Body of pancreas (tissue), 4 donors: ENCODE results near the gene MAT2B. TPM values are rescaled to one million over a fixed set of nuclear protein-coding genes. Genes with fewer than 3 reads are reported as not detected.

Experiments used
- ATAC-seq: fragments of 150-250 bp; one replicate; pipeline ENCODE4 v1.9.1; 2016
- DNase-seq, 4 donors: peaks; one replicate each; pipeline ENCODE4 v3.0.0-alpha.2; 2019
- H3K27ac ChIP-seq, 4 donors: fragments of 200-600 bp; sonication (generic); 1 replicate in 3 of 4; 2 replicates in 1 of 4; pipeline versions ENCODE4 v1.5.1 to v1.6.1; 2016 to 2019; ENCODE audit warnings: mild to moderate bottlenecking in 1 of 4, mixed read lengths in 1 of 4, moderate library complexity in 1 of 4
- H3K27me3 ChIP-seq, 2 donors: fragments of 200-600 bp; sonication (generic); one replicate each; pipeline ENCODE4 v1.6.0; 2016; ENCODE audit warnings: mild to moderate bottlenecking in 1 of 2
- H3K36me3 ChIP-seq, 2 donors: fragments of 200-600 bp; sonication (generic); replicated peaks in 1 of 2; 2 replicates each; pipeline ENCODE4 v1.5.1; 2016; ENCODE audit warnings: low read depth in 2 of 2; ENCODE audit not compliant: insufficient read depth in 1 of 2
- H3K4me1 ChIP-seq: fragments of 200-600 bp; sonication (generic); one replicate; pipeline ENCODE4 v1.6.0; 2016
- H3K4me3 ChIP-seq, 2 donors: fragments of 200-600 bp; sonication (generic); 1 replicate in 1 of 2; 2 replicates in 1 of 2; pipeline ENCODE4 v1.5.1; 2016 to 2019
- H3K9me3 ChIP-seq, 3 donors: fragments of 200-600 bp; sonication (generic); 1 replicate in 2 of 3; 2 replicates in 1 of 3; pipeline ENCODE4 v1.5.1; 2016
- CTCF ChIP-seq, 7 experiments: fragments of 450-650 bp in 4 of 7; fragments of 200-600 bp in 3 of 7; sonication (generic) in 3 of 7; IDR thresholded peaks; one replicate each; pipeline ENCODE4 v1.5.1; 2016 to 2019; ENCODE audit warnings: antibody characterized with exemption in 7 of 7
- POLR2A ChIP-seq, 3 donors: fragments of 450-650 bp; IDR thresholded peaks; one replicate each; pipeline ENCODE4 v1.6.1; 2016; ENCODE audit warnings: antibody characterized with exemption in 3 of 3, mild to moderate bottlenecking in 2 of 3
- WGBS, 2 donors: methylation state at CpG; one replicate each; pipeline ENCODE4 v1.1.5; 2017; 5-methylcytosine and 5-hydroxymethylcytosine counted together
- intact Hi-C: fragments of 100-400 bp; cut with DNase I; formaldehyde crosslinking; loops from one replicate; pipeline ENCODE4 v1.15.1; 2023
- total RNA-seq, 2 donors: library from RNA; depleted of rRNA; stranded (reverse); fragments of >200 nt; gene quantifications; one replicate each; pipeline ENCODE4 v1.1.0, GENCODE V29; 2016

MAT2B gene
- total RNA-seq, 2 donors from 2014 or later, result 18.5 to 29.1 TPM

GRCh38 chr5:163566678-163567077 lies 61.3 kb downstream of the MAT2B start:
- Histone ChIP-seq H3K27ac (no peak overlapping the region), H3K4me3 (no peak overlapping the region), H3K4me1 (peaks cover 14% of the 10 kb centered on the region), H3K9me3 (no peaks in the 10 kb centered on the region), H3K36me3 (no peaks in the 10 kb centered on the region), H3K27me3 (no peaks in the 10 kb centered on the region)
- TF ChIP-seq POLR2A (IDR thresholded peaks at IDR 0.05) (no peak), CTCF (IDR thresholded peaks at IDR 0.05) (no peak)
- no peak for DNase-seq
- intact Hi-C loops, result loop anchor here (10.0 kb wide), 1 partner anchor 938 kb away; no protein-coding TSS in a partner anchor
- no peak for ATAC-seq
- 19 to 33% methylated on average over 3 of the region's 3 CpGs for WGBS, 2 donors

- intact Hi-C loops, result loop anchor here (10.0 kb wide), 1 partner anchor 937 kb away; no protein-coding TSS in a partner anchor
- TF ChIP-seq CTCF (IDR thresholded peaks at IDR 0.05) (no peak), POLR2A (IDR thresholded peaks at IDR 0.05) (no peak)
- ATAC-seq, result no peak
- H3K4me3 ChIP-seq, result no peak overlapping the region
- H3K9me3 ChIP-seq, result no peaks in the 10 kb centered on the region
- H3K27ac ChIP-seq, result no peak overlapping the region
- H3K4me1 ChIP-seq, result peaks cover 14% of the 10 kb centered on the region
- no peaks in the 10 kb centered on the region for H3K27me3 ChIP-seq
- 53 to 71% methylated on average over 1 of the region's 1 CpG for WGBS, 2 donors
- DNase-seq, result no peak
- no peaks in the 10 kb centered on the region for H3K36me3 ChIP-seq
These were observed 62.4 kb downstream of the MAT2B start for GRCh38 chr5:163567811-163568210.

Other genes with a start within 250 kb of the MAT2B start
- 100 to 1,000 TPM in 1 of 2 donors, 10 to 100 TPM in 1; 52.4 to 118 TPM for gene CCNG1, start 68.0 kb upstream of the MAT2B start, total RNA-seq
- 1 to 10 TPM; 2.0 to 4.2 TPM for gene NUDCD2, start 45.5 kb upstream of the MAT2B start, total RNA-seq
- not detected for gene HMMR, start 45.0 kb upstream of the MAT2B start, total RNA-seq